GM12865 (cell line): ENCODE results near the gene LILRB1.
"Not testable (repeated sequence)": the region's sequence is repeated elsewhere in the genome, so short reads cannot be mapped to it uniquely, and the experiment has no call there.

Source experiments
- DNase-seq: peaks from one replicate; pipeline ENCODE4 v3.0.0; 2010; ENCODE audit warnings: low read depth
- H3K4me3 ChIP-seq: 2 replicates; pipeline ENCODE4 v1.5.1; 2011; ENCODE audit warnings: mild to moderate bottlenecking, low read depth, low read length, control low read depth
- TF ChIP-seq, protein P1 (sequence below): IDR thresholded peaks from 2 replicates; pipeline ENCODE4 v1.5.1; 2011; ENCODE audit warnings: low read length, control low read depth, low read depth, inconsistent platforms; ENCODE audit not compliant: insufficient read depth; ENCODE audit errors: missing control alignments

The LILRB1 gene

DNA sequence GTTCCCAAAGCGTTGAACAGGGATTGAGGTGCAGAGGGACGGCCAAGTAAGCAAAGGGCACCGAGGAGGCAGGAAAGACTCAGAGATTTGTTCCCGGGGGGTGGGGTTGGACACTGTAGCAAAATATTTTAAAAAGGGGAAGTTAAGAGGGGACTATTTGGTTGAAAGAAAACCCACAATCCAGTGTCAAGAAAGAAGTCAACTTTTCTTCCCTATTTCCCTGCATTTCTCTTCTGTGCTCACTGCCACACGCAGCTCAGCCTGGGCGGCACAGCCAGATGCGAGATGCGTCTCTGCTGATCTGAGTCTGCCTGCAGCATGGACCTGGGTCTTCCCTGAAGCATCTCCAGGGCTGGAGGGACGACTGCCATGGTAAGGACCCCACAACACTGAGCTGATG, at the start of gene LILRB1:
TSS of gene LILRB1 (plus strand) at position 223 of the 400 bp plus-strand sequence. CDS start 590 bp downstream, outside the sequence.
- H3K4me3 ChIP-seq, DNase-seq: not testable (repeated sequence)

- DNase-seq: no peak
- TF ChIP-seq, protein P1, sequence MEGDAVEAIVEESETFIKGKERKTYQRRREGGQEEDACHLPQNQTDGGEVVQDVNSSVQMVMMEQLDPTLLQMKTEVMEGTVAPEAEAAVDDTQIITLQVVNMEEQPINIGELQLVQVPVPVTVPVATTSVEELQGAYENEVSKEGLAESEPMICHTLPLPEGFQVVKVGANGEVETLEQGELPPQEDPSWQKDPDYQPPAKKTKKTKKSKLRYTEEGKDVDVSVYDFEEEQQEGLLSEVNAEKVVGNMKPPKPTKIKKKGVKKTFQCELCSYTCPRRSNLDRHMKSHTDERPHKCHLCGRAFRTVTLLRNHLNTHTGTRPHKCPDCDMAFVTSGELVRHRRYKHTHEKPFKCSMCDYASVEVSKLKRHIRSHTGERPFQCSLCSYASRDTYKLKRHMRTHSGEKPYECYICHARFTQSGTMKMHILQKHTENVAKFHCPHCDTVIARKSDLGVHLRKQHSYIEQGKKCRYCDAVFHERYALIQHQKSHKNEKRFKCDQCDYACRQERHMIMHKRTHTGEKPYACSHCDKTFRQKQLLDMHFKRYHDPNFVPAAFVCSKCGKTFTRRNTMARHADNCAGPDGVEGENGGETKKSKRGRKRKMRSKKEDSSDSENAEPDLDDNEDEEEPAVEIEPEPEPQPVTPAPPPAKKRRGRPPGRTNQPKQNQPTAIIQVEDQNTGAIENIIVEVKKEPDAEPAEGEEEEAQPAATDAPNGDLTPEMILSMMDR: no peak
- no peak overlapping the region for H3K4me3 ChIP-seq
Measured at GRCh38 chr19:54586397-54586796, 43.9 kb upstream of the LILRB1 start.

DNA sequence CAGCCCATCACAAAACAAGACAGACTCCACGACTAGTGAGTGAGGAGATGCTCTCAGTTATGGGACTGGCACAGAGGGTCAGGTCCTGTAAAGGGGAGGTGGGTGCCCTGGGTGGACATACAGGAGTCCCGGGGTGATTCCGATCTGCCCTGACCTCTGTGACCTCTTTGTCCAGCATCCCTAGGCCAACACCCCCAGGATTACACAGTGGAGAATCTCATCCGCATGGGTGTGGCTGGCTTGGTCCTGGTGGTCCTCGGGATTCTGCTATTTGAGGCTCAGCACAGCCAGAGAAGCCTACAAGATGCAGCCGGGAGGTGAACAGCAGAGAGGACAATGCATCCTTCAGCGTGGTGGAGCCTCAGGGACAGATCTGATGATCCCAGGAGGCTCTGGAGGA, 43.3 kb upstream of the LILRB1 start:
- no peak for DNase-seq
- TF ChIP-seq, protein P1: no peak
- no peak overlapping the region for H3K4me3 ChIP-seq

DNA sequence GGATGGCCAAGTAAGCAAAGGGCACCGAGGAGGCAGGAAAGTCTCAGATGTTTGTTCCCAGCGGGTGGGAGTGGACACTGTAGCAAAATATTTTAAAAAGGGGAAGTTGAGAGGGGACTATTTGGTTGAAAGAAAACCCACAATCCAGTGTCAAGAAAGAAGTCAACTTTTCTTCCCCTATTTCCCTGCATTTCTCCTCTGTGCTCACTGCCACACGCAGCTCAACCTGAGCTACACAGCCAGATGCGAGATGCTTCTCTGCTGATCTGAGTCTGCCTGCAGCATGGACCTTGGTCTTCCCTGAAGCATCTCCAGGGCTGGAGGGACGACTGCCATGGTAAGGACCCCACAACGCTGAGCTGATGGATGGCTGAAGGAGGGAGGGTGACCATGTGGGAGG, 36.8 kb upstream of the LILRB1 start, which contains the start of gene LILRA1:
TSS of gene LILRA1 (plus strand) at position 188 of the 400 bp plus-strand sequence. CDS start 613 bp downstream, outside the sequence.
- not testable (repeated sequence) for DNase-seq, H3K4me3 ChIP-seq

DNA sequence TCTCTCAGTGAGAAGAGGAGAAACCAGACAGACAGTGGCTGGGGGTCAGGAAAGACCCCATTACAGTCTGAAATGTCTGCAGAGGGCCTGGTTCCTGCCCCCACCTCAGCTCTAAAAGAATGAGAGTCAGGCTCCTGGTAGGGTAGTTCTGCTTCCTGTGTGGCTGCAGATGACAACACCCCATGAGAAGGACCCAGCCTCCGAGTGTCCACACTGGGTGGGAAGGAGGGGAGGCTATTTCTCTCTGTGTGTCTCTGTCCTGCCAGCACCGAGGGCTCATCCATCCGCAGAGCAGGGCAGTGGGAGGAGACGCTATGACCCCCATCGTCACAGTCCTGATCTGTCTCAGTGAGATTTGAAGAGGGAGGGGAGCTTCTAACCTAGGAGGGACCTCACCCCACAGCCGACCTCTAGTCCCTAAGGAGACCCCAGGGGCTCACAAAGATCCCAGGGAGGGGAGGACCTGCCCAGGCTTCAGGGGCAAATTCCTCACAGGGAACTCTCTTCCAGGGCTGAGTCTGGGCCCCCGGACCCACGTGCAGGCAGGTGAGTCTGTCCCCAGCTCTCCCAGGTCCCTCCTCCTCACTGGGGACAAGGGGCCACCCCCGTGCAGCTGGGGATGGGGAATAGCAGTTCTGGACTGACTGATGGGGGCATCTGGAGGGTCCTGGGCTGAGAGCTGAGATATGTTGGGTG, 36.2 kb upstream of the LILRB1 start:
- not testable (repeated sequence) for DNase-seq, H3K4me3 ChIP-seq

DNA sequence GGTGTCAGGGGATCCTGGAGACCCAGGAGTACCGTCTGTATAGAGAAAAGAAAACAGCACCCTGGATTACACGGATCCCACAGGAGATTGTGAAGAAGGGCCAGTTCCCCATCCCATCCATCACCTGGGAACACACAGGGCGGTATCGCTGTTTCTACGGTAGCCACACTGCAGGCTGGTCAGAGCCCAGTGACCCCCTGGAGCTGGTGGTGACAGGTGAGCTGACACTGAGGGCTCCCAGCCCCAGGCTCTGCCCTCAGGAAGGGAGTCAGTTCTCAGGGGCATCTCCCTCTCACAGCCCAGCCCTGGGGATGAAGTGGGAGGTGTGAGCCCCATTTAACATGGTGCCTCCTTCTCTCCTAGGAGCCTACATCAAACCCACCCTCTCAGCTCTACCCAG, 35.5 kb upstream of the LILRB1 start:
- DNase-seq: no peak
- H3K4me3 ChIP-seq: no peak overlapping the region
- TF ChIP-seq, protein P1: no peak

DNA sequence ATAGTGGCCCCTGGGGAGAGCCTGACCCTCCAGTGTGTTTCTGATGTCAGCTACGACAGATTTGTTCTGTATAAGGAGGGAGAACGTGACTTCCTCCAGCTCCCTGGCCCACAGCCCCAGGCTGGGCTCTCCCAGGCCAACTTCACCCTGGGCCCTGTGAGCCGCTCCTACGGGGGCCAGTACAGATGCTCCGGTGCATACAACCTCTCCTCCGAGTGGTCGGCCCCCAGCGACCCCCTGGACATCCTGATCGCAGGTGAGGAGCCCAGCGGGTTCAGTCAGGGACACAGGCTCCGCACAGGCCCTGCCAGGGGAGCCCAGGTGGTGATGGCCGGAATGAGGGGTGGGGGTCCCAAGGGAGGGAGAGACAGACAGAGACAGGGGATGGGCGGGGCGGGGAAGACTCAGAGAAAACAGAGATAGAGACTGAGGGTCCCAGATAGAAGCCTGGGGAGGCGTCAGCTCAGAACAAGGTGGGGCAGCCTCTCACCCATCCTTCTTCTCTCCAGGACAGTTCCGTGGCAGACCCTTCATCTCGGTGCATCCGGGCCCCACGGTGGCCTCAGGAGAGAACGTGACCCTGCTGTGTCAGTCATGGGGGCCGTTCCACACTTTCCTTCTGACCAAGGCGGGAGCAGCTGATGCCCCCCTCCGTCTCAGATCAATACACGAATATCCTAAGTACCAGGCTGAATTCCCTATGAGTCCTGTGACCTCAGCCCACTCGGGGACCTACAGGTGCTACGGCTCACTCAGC, 34.4 kb upstream of the LILRB1 start:
- H3K4me3 ChIP-seq, DNase-seq: not testable (repeated sequence)

GRCh38 chr19:54600212-54600611, 30.1 kb upstream of the LILRB1 start:
- no peak for DNase-seq
- TF ChIP-seq, protein P1: no peak

DNA sequence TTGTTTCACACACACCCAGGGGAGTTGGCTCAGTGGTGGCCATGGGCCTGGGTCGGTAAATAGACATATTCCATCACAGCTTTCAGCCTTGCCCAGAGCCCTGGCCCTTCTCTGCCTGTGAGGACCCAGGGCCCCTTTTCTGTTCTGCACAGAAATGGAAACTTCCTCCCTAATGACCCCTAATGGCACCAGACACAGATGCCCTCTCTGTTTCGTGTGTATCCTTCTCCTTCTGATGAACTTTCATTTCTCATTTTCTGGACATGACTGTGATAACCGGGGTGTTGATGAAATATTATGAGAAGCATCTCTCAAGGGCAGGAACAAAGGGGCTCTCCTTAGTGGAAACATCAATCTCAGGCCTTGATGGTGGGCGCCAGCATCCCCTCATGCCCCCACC, 24.1 kb upstream of the LILRB1 start:
- TF ChIP-seq, protein P1: no peak
- peak; percentile 49 for DNase-seq
- H3K4me3 ChIP-seq: no peak overlapping the region

More at GRCh38 chr19:54600212-54600611, 30.1 kb upstream of the LILRB1 start:
- no peak overlapping the region for H3K4me3 ChIP-seq
